AG04449 (cell line): ENCODE measurements around the gene C1QTNF7.

Experiments used
- CTCF ChIA-PET: fragments of 350-600 bp; formaldehyde crosslinking; extraction: SDS; loops from one replicate; lab custom pipeline; 2021; ENCODE audit warnings: antibody characterized with exemption; lab: Yijun Ruan, JAX
- POLR2A ChIA-PET: fragments of 400-600, 350-600 bp; formaldehyde crosslinking; extraction: SDS; loops from one replicate; lab custom pipeline; 2020; ENCODE audit warnings: antibody characterized with exemption, inconsistent platforms; lab: Yijun Ruan, JAX
- DNase-seq: peaks from one replicate; pipeline ENCODE4 v3.0.0-alpha.2; 2010; ENCODE audit warnings: low read depth, low spot score
- H3K4me3 ChIP-seq: 2 replicates; pipeline ENCODE4 v1.5.1; 2011; ENCODE audit warnings: low read depth, mild to moderate bottlenecking, control low read depth, low read length
- TF ChIP-seq, protein P1 (sequence below): IDR thresholded peaks from one replicate; pipeline ENCODE4 v1.5.1; 2011; ENCODE audit warnings: mild to moderate bottlenecking, moderate library complexity, low read length, control low read depth, inconsistent platforms; ENCODE audit not compliant: insufficient read depth; ENCODE audit errors: missing control alignments

The C1QTNF7 gene

DNA sequence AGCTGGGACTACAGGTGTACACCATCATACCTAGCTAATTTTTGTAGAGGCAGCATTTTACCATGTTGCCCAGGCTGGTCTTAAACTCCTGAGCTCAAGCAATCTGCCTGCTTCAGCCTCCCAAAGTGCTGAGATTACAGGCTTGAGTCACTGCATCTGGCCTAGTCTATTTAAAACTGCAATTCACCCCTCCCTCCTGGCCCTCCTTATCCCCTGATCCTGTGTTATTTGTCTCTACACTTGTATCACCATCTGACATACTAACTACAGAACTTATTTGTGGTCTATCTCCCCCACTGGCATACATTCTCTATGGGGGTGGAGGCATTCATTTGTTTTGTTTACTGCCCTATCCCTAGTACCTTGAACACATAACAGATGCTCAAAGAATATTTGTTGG, 65.6 kb downstream of the C1QTNF7 start:
- POLR2A ChIA-PET = no interaction called here
- TF ChIP-seq, protein P1, sequence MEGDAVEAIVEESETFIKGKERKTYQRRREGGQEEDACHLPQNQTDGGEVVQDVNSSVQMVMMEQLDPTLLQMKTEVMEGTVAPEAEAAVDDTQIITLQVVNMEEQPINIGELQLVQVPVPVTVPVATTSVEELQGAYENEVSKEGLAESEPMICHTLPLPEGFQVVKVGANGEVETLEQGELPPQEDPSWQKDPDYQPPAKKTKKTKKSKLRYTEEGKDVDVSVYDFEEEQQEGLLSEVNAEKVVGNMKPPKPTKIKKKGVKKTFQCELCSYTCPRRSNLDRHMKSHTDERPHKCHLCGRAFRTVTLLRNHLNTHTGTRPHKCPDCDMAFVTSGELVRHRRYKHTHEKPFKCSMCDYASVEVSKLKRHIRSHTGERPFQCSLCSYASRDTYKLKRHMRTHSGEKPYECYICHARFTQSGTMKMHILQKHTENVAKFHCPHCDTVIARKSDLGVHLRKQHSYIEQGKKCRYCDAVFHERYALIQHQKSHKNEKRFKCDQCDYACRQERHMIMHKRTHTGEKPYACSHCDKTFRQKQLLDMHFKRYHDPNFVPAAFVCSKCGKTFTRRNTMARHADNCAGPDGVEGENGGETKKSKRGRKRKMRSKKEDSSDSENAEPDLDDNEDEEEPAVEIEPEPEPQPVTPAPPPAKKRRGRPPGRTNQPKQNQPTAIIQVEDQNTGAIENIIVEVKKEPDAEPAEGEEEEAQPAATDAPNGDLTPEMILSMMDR = no peak
- CTCF ChIA-PET = interaction anchor here (0.6 kb wide), 1 partner anchor 173 kb away, joined by 3 read pairs; no protein-coding TSS in a partner anchor
- no peak overlapping the region for H3K4me3 ChIP-seq
- DNase-seq = no peak

DNA sequence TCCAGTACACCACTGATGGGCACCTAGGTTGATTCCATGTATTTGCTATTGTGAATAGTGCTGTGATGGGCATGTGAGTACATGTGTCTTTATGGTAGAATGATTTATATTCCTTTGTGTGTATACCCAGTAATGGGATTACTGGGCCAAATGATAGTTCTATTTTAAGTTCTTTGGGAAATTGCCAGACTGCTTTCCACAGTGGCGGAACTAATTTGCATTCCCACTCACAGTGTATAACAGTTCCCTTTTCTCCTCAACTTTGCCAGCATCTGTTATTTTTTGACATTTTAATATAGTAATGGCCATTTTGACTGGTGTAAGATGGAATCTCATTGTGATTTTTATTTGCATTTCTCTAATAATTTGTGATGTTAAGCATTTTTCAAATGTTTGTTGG, 67.8 kb downstream of the C1QTNF7 start:
- no peak for DNase-seq
- TF ChIP-seq, protein P1 = no peak
- ChIA-PET CTCF (interaction anchor here (1.7 kb wide), 1 partner anchor 16 kb away, joined by 5 read pairs; no protein-coding TSS in a partner anchor), POLR2A (no interaction called here)
- H3K4me3 ChIP-seq = no peak overlapping the region
